ENCODE results near the gene TXNDC11. TPM values are rescaled to one million over a fixed set of nuclear protein-coding genes. Genes with fewer than 3 reads are reported as not detected.

Gene TXNDC11
- total RNA-seq, 4 donors from 2014 or later = 41.2 to 56.5 (median 49.0) TPM

DNA sequence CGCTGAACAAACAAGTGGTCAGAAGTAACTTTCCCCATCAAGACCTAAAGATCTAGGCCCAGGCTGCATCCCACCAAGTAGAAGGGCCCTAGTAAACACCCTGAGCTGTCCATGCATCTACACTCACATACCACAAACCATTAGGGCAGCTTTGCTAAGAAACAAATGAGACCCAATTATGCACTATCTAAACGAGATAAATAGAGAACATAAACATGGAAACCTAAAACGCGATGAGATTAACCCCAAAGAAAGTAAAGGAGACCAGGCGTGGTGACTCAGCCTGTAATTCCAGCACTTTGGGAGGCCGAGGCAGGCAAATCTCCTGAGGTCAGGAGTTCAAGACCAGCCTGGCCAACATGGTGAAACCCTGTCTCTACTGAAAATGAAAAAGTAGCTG, 5.8 kb downstream of the TXNDC11 start:
- TF ChIP-seq, protein P1, sequence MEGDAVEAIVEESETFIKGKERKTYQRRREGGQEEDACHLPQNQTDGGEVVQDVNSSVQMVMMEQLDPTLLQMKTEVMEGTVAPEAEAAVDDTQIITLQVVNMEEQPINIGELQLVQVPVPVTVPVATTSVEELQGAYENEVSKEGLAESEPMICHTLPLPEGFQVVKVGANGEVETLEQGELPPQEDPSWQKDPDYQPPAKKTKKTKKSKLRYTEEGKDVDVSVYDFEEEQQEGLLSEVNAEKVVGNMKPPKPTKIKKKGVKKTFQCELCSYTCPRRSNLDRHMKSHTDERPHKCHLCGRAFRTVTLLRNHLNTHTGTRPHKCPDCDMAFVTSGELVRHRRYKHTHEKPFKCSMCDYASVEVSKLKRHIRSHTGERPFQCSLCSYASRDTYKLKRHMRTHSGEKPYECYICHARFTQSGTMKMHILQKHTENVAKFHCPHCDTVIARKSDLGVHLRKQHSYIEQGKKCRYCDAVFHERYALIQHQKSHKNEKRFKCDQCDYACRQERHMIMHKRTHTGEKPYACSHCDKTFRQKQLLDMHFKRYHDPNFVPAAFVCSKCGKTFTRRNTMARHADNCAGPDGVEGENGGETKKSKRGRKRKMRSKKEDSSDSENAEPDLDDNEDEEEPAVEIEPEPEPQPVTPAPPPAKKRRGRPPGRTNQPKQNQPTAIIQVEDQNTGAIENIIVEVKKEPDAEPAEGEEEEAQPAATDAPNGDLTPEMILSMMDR (IDR thresholded peaks at IDR 0.05; ENCODE audit: low read depth) = no peak

DNA sequence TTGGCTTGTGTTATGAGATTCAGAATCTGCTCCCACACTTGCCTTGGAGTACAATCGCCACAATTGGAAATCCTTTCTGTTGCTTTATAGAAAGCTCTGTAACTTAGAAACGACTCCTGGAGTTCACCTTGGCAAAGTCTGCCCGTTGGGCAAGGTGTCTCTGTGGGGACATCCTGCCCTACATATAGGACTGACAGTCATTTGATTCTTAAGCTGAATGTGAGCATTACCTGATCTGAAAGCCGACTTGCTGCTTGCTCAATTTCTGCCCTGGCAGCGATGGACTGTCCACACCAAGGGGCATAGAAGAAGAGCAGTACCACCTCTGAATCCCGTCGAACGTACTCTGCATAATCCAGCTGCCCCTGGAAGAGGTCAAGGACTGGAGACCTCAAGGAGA, 6.9 kb downstream of the TXNDC11 start:
- TF ChIP-seq, protein P1 (IDR thresholded peaks at IDR 0.05; ENCODE audit: low read depth) = no peak

DNA sequence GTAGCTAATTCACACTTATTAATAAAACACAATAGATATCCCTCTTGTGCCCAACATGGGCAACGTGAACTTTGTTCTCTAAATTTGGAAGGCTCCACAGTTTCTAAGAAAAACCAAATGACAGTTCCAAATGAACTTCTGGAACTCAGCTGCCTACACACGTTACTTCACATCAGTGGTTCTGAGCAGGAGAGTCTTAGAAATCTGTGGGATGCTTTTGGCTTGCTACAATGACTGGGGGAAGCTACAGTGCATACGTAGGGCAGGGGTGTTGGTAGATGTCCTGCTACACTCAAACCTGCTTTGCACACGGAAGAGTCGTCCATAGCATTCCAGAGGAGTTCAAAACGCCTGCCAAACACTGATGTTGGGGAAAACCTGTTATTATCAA, 8.0 kb downstream of the TXNDC11 start:
- TF ChIP-seq, protein P1 (IDR thresholded peaks at IDR 0.05; ENCODE audit: low read depth) = no peak

DNA sequence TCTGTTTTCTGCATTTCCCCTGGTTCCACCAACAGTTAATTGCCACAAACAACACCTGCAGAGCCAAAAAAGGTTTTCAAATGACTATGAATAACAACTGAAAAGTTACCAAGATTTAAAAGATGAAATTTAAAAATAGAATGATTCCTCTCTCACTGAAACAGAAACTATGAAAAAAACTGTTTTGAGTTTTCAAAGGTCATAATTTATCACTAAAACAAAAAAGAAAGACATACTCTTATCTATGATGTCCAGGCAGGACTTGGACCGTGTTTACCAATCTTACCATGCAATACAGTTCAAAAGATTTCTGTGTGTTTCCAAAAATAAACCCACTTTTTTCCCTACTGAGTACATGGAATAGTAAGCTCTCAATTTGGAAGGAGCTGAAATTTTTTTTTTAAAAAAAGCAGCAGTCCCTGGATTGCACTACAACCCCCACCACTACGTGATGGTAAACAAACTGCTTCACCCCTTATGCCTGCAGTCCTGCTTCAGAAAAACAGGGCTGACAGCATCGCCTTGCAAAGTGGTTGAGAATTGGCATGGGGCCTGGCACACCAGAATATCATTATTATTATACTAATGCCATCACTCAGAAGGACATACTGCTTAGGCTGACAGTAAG, 8.5 kb downstream of the TXNDC11 start:
- TF ChIP-seq, protein P1 (IDR thresholded peaks at IDR 0.05; ENCODE audit: low read depth) = no peak

DNA sequence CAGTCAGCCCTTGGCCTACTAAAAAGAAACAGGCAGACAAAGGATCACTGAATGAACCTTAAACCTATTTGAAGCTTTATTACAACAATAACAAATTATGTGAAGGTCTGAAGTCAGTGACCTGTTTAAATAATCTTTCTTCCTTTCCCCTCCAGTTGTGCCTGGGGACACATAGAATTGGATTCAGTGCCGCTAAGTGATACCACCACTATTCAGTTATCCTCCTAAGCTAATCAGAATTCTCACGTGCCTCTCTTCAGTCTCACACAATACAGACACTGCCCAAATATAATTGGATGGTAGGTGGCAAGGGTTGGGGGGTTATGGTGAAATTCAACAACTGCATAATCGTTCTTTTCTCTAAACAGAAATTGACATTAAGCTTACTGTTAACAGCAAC, 11.4 kb downstream of the TXNDC11 start:
- TF ChIP-seq, protein P1 (IDR thresholded peaks at IDR 0.05; ENCODE audit: low read depth) = no peak

DNA sequence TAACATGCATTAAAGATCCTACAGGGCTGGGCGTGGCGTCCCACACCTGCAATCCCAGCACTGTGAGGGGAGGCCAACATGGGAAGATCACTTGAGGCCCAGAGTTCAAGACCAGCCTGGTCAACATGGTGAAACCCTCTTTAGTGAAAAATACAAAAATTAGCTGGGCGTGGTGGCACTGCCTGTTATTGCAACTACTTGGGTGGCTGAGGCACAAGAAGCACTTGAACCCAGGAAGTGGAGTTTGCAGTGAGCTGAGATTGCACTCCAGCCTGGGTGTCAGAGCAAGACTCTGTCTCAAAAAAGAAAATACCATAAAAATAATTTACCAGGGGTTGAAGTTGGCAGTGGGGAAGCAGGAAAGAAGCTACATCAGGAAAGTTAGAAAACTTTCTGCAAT, 12.9 kb downstream of the TXNDC11 start:
- TF ChIP-seq, protein P1 (IDR thresholded peaks at IDR 0.05; ENCODE audit: low read depth) = no peak

DNA sequence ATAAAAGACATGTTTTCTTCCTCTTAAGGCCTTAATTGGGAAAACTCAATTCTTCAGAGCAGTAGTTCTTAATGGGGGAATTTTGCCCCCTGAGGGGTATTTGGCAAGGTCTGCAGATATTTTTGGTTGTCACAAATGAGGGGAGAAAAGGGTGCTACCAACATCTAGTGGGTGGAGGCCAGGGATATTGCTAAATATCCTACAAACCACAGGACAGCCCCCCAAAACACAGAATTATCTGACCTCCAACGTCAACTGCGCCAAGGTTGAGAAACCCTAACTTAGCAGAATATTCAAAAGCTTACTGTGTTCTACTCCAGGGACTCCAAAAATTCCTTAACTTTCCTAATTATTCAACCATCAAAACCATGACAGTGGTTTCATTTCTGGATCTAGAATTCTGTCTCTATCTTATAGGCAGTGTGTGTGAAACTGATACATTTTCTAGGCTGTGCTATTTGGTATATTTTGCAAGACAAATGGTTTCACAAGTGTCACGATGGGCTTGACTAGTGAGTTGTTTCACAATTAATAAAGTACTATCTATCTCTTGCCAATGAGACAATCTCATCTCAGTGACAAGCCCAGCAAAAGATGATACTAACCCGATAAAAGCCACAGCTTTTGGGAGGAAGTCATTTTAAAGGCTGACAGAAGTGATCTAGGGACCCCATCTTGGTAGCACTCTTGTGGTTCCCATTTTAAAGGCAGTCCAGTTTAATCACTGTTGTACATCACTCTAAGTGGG, 14.7 kb downstream of the TXNDC11 start:
- TF ChIP-seq, protein P1 (IDR thresholded peaks at IDR 0.05; ENCODE audit: low read depth) = no peak

Data from subcutaneous adipose tissue (tissue), 4 donors.